Peyer's patch (tissue), 4 donors: ENCODE data around the gene CFAP54.

Experiments used
- POLR2A ChIP-seq, 2 donors: fragments of 450-650 bp; IDR thresholded peaks; one replicate each; pipeline ENCODE4 v1.5.1; 2017; ENCODE audit warnings: antibody characterized with exemption in 2 of 2, mild to moderate bottlenecking in 2 of 2, moderate library complexity in 2 of 2
- TF ChIP-seq, protein P1 (sequence below), 6 experiments: fragments of 450-650 bp in 4 of 6; fragments of 200-600 bp in 2 of 6; sonication (generic) in 1 of 6; IDR thresholded peaks; one replicate each; pipeline ENCODE4 v1.5.1; 2017 to 2019; ENCODE audit warnings: antibody characterized with exemption in 6 of 6, mild to moderate bottlenecking in 3 of 6, moderate library complexity in 1 of 6

DNA sequence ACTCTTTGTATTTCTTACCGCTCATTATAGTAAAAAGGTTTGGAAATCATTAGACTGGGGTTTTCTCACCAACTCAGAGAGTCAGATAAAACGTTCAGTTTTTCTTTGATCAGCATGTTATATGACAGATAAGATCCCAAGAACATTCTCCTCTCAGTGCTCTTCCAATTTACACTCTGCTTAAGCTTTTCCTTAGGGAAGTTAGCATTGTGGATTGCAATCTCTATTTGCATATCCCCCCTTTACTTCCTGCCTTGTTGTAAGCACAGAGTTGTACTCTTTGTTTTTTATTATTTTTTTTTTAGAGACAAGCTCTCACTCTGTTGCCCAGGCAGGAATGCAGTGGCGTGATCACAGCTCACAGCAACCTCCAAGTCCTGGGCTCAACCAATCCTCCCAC lies 11.4 kb upstream of the CFAP54 start:
- TF ChIP-seq, protein P1, sequence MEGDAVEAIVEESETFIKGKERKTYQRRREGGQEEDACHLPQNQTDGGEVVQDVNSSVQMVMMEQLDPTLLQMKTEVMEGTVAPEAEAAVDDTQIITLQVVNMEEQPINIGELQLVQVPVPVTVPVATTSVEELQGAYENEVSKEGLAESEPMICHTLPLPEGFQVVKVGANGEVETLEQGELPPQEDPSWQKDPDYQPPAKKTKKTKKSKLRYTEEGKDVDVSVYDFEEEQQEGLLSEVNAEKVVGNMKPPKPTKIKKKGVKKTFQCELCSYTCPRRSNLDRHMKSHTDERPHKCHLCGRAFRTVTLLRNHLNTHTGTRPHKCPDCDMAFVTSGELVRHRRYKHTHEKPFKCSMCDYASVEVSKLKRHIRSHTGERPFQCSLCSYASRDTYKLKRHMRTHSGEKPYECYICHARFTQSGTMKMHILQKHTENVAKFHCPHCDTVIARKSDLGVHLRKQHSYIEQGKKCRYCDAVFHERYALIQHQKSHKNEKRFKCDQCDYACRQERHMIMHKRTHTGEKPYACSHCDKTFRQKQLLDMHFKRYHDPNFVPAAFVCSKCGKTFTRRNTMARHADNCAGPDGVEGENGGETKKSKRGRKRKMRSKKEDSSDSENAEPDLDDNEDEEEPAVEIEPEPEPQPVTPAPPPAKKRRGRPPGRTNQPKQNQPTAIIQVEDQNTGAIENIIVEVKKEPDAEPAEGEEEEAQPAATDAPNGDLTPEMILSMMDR (IDR thresholded peaks at IDR 0.05), result no peak
- no peak for TF ChIP-seq POLR2A (IDR thresholded peaks at IDR 0.05)
